Endothelial cell of umbilical vein (primary cell): ENCODE results near the gene DUS2. TPM values are rescaled to one million over a fixed set of nuclear protein-coding genes. Genes with fewer than 3 reads are reported as not detected.

ENCODE experiments used
- BruUV-seq: library from RNA; stranded (reverse); fragments of 400-500 nt; replicated peaks from 2 replicates; lab custom pipeline; 2021; lab: Mats Ljungman, UMichigan
- CTCF ChIA-PET: fragments of 300-600, 350-600 bp; sonication (Branson Sonifier 250); formaldehyde crosslinking; loops from one replicate; lab custom pipeline; 2021; ENCODE audit warnings: antibody characterized with exemption, inconsistent platforms; lab: Charles Lee
- POLR2A ChIA-PET: fragments of 300-600, 350-600 bp; sonication (Branson Sonifier 250); formaldehyde crosslinking; loops from one replicate; lab custom pipeline; 2021; ENCODE audit warnings: antibody characterized with exemption, inconsistent platforms; lab: Charles Lee
- DNase-seq: peaks from one replicate; pipeline ENCODE4 v3.0.0-alpha.2; 2011; ENCODE audit warnings: low read depth, low spot score
- FAIRE-seq: peaks from 2 replicates; lab custom pipeline; 2011; peaks lifted over from hg19 to GRCh38; lab: Jason Lieb, UNC
- H2AFZ ChIP-seq: 2 replicates; pipeline ENCODE4 v1.6.0; 2012; ENCODE audit warnings: low read depth, low read length, control low read depth, inconsistent platforms
- H3K27ac ChIP-seq: 2 replicates; pipeline ENCODE4 v1.5.1; 2011; ENCODE audit warnings: low read depth, mild to moderate bottlenecking, control low read depth, low read length, moderate library complexity; ENCODE audit not compliant: insufficient read depth
- H3K27me3 ChIP-seq, 2 experiments: 2 replicates each; pipeline versions ENCODE4 v1.6.0 to v1.6.1; 2011; ENCODE audit warnings: low read length in 2 of 2, mixed read lengths in 1 of 2; ENCODE audit not compliant: control insufficient read depth in 2 of 2, insufficient read depth in 2 of 2
- H3K36me3 ChIP-seq, 2 experiments: 2 replicates in 1 of 2; 3 replicates in 1 of 2; pipeline ENCODE4 v1.5.1; 2011; ENCODE audit warnings: low read length in 2 of 2, mild to moderate bottlenecking in 1 of 2, moderate library complexity in 1 of 2; ENCODE audit not compliant: control insufficient read depth in 2 of 2, insufficient read depth in 2 of 2; ENCODE audit errors: extremely low read depth in 1 of 2
- H3K4me1 ChIP-seq: 3 replicates; pipeline ENCODE4 v1.5.1; 2011; ENCODE audit warnings: mild to moderate bottlenecking, low read length; ENCODE audit not compliant: control insufficient read depth, insufficient read depth; ENCODE audit errors: extremely low read depth
- H3K4me2 ChIP-seq: 2 replicates; pipeline ENCODE4 v1.6.1; 2011; ENCODE audit warnings: low read length, control low read depth, mixed read lengths; ENCODE audit not compliant: insufficient read depth
- H3K4me3 ChIP-seq, 3 experiments: fragments of 200-600 bp in 1 of 3; sonication (generic), shearing (Covaris generic) in 1 of 3; replicated peaks in 1 of 3; 2 replicates each; pipeline ENCODE4 v1.5.1; 2011 to 2016; ENCODE audit warnings: control low read depth in 3 of 3, low read length in 3 of 3, mild to moderate bottlenecking in 2 of 3, inconsistent platforms in 1 of 3, low read depth in 1 of 3, moderate library complexity in 1 of 3; ENCODE audit not compliant: insufficient read depth in 1 of 3
- H3K79me2 ChIP-seq: 2 replicates; pipeline ENCODE4 v1.6.0; 2012; ENCODE audit warnings: low read length, inconsistent platforms; ENCODE audit not compliant: control insufficient read depth, insufficient read depth
- H3K9ac ChIP-seq: replicated peaks from 2 replicates; pipeline ENCODE3; 2011; ENCODE audit warnings: low read length, control low read depth; ENCODE audit not compliant: insufficient read depth; ENCODE audit errors: extremely low read depth
- H3K9me1 ChIP-seq: replicated peaks from 3 replicates; pipeline ENCODE4 v1.6.0; 2011; ENCODE audit warnings: mild to moderate bottlenecking, low read length; ENCODE audit not compliant: control insufficient read depth, insufficient read depth; ENCODE audit errors: extremely low read depth
- H3K9me3 ChIP-seq: replicated peaks from 2 replicates; pipeline ENCODE4 v1.5.1; 2012; ENCODE audit warnings: low read length, inconsistent platforms; ENCODE audit not compliant: control insufficient read depth, insufficient read depth
- H4K20me1 ChIP-seq: replicated peaks from 2 replicates; pipeline ENCODE3; 2011; ENCODE audit warnings: mild to moderate bottlenecking, low read length; ENCODE audit not compliant: control insufficient read depth, insufficient read depth; ENCODE audit errors: extremely low read depth
- EZH2 ChIP-seq: IDR thresholded peaks from 2 replicates; pipeline ENCODE4 v1.6.1; 2012; ENCODE audit warnings: borderline replicate concordance, low read depth, mild to moderate bottlenecking, moderate library complexity, low read length, inconsistent platforms; ENCODE audit not compliant: severe bottlenecking
- FOS ChIP-seq: IDR thresholded peaks from 2 replicates; pipeline ENCODE4 v1.6.1; 2011; ENCODE audit warnings: mild to moderate bottlenecking, low read length, moderate library complexity, borderline replicate concordance; ENCODE audit not compliant: insufficient read depth
- GATA2 ChIP-seq: IDR thresholded peaks from 2 replicates; pipeline ENCODE4 v1.7.0; 2011; ENCODE audit warnings: low read depth, mild to moderate bottlenecking, moderate library complexity, mixed read lengths, low read length; ENCODE audit not compliant: insufficient read length, insufficient read depth
- JUN ChIP-seq: IDR thresholded peaks from 2 replicates; pipeline ENCODE4 v1.6.1; 2011; ENCODE audit warnings: borderline replicate concordance, low read depth; ENCODE audit not compliant: insufficient read length, insufficient read depth
- MYC ChIP-seq: IDR thresholded peaks from one replicate; pipeline ENCODE4 v1.6.1; 2011; ENCODE audit warnings: mild to moderate bottlenecking, low read depth, low read length
- POLR2A ChIP-seq: IDR thresholded peaks from 2 replicates; pipeline ENCODE4 v1.6.1; 2012; ENCODE audit warnings: low read depth, mild to moderate bottlenecking, control low read depth, low read length
- POLR2AphosphoS5 ChIP-seq: IDR thresholded peaks from 2 replicates; pipeline ENCODE4 v1.6.1; 2012; ENCODE audit warnings: low read depth, mild to moderate bottlenecking, control low read depth, low read length, moderate library complexity; ENCODE audit not compliant: insufficient read depth
- dilution Hi-C: fragments of 300-500 bp; cut with MboI; formaldehyde crosslinking; loops from one replicate; pipeline ENCODE4 v1.15.0; 2019; ENCODE audit warnings: low sequenced_read_pairs; ENCODE audit not compliant: extremely low pct_ligation_motif_present
- intact Hi-C: fragments of 100-400 bp; cut with micrococcal nuclease; formaldehyde crosslinking; loops from one replicate; pipeline ENCODE4 v1.10.0; 2022
- polyA plus RNA-seq, 4 experiments: library from polyadenylated mRNA; depleted of rRNA in 3 of 4; stranded (reverse) in 3 of 4; unstranded in 1 of 4; fragments of >200 nt; gene quantifications; 2 replicates each; pipeline versions ENCODE4 v1.2.1 to v1.2.3, GENCODE V29; 2011 to 2012; ENCODE audit warnings: missing spikeins in 1 of 4
- total RNA-seq: library from RNA; stranded (reverse); gene quantifications from 2 replicates; pipeline ENCODE4 v1.2.3, GENCODE V29; 2021
- TF ChIP-seq, protein P1 (sequence below): IDR thresholded peaks from 2 replicates; pipeline ENCODE4 v1.6.1; 2011; ENCODE audit not compliant: insufficient read depth, insufficient read length
- TF ChIP-seq, protein P2 (sequence below), 2 donors: IDR thresholded peaks; 1 replicate in 1 of 2; 2 replicates in 1 of 2; pipeline ENCODE4 v1.5.1; 2011; ENCODE audit warnings: low read length in 2 of 2, mild to moderate bottlenecking in 2 of 2, moderate library complexity in 2 of 2, control low read depth in 1 of 2, inconsistent platforms in 1 of 2, low read depth in 1 of 2; ENCODE audit not compliant: insufficient read depth in 1 of 2; ENCODE audit errors: extremely low read depth in 1 of 2

DUS2 gene
- total and polyA plus RNA-seq, 2 donors (not counting 3 experiments of a cell fraction or from before 2014, with no cell fraction given), result 16.4 to 21.7 TPM

DNA sequence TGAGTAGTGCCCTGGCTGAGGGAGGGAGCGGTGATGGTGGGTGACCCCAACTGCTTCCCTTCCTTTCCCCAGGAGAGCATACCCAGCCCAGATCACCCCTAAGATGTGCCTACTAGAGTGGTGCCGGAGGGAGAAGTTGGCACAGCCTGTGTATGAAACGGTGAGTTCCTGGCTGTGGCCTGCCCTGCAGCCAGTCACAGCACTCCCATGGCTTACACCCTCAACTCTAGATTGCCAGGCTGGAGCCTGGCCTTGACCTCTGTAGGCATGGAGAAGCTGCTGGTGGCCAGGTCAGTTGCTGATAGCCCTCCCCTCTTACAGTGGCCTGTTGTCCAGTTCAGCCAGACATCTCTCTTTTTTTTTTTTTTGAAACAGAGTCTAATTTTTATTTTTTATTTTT lies 53.5 kb downstream of the DUS2 start:
- ChIA-PET CTCF (interaction anchor here (1.0 to 2.4 kb wide), 6 partner anchors 8 to 153 kb away, joined by 3 to 14 read pairs (median 4); partner anchors contain the start of gene NFATC3), POLR2A (no interaction called here)
- Histone ChIP-seq H3K36me3 (peaks cover 0 to 30% of the 10 kb centered on the region in 2 experiments), H3K9me1 (no peaks in the 10 kb centered on the region), H3K4me2 (no peak overlapping the region), H2AFZ (no peak overlapping the region), H3K27ac (no peak overlapping the region), H3K9me3 (no peaks in the 10 kb centered on the region), H3K4me1 (peaks cover 17% of the 10 kb centered on the region), H3K4me3 (no peak overlapping the region), H3K27me3 (no peaks in the 10 kb centered on the region), H4K20me1 (no peaks in the 10 kb centered on the region), H3K79me2 (no peaks in the 10 kb centered on the region), H3K9ac (no peak overlapping the region)
- FAIRE-seq (no peak), DNase-seq (no peak)
- intact Hi-C loops (no loop called here), dilution Hi-C loops (no loop called here)
- TF ChIP-seq POLR2AphosphoS5 (no peak), MYC (no peak), JUN (no peak), POLR2A (no peak)
- no TSS peak for BruUV-seq

DNA sequence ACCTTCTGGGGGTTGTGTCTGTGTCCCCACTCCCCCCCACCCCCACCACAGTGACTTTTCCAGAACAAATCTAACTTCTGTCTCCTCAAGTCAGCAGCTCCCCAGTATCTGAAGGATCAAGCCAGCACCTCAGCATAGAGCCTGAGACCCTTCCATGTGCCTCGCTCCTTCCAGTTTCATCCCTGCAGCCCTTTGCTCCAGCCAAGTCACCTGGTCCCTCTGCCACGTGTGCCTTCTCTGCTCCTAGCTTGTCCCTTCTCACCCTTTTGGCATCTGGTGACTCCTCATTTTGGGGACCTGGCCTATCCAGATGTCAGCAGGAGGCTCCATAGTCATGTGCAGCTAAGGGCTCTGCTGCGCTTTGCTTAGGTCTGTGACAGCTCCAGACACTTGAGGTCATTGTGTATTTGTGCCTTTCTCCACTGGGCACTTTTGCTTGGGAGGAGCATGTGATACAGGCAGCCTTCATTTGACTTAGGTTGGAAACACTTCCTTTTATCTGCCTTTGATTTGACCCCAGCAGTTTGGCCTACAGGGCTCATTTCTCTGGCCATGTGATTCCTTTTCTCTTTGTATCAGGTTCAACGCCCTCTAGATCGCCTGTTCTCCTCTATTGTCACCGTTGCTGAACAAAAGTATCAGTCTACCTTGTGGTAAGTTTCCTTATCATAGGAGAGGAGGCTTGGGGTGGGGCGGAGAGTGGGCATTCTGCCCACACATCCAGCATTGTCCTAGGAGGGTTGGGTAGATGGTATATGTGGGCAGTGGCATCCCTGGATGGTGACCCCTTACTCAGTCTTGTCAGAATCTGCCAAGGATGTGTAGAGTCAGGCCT lies 55.0 kb downstream of the DUS2 start:
- intact Hi-C loops (no loop called here), dilution Hi-C loops (no loop called here)
- Histone ChIP-seq H3K4me3 (no peak overlapping the region), H2AFZ (no peak overlapping the region), H3K79me2 (no peaks in the 10 kb centered on the region), H3K9me1 (no peaks in the 10 kb centered on the region), H3K4me2 (no peak overlapping the region), H3K36me3 (peaks cover 0 to 23% of the 10 kb centered on the region in 2 experiments), H3K4me1 (peaks cover 17% of the 10 kb centered on the region), H3K9me3 (no peaks in the 10 kb centered on the region), H3K27ac (no peak overlapping the region), H3K9ac (no peak overlapping the region), H3K27me3 (no peaks in the 10 kb centered on the region), H4K20me1 (no peaks in the 10 kb centered on the region)
- FAIRE-seq, result no peak
- no peak for TF ChIP-seq POLR2AphosphoS5
- TF ChIP-seq POLR2A, result no peak
- TF ChIP-seq FOS, result no peak
- no peak for TF ChIP-seq EZH2
- TF ChIP-seq, protein P1, sequence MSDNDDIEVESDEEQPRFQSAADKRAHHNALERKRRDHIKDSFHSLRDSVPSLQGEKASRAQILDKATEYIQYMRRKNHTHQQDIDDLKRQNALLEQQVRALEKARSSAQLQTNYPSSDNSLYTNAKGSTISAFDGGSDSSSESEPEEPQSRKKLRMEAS, result no peak
- TF ChIP-seq, protein P2, sequence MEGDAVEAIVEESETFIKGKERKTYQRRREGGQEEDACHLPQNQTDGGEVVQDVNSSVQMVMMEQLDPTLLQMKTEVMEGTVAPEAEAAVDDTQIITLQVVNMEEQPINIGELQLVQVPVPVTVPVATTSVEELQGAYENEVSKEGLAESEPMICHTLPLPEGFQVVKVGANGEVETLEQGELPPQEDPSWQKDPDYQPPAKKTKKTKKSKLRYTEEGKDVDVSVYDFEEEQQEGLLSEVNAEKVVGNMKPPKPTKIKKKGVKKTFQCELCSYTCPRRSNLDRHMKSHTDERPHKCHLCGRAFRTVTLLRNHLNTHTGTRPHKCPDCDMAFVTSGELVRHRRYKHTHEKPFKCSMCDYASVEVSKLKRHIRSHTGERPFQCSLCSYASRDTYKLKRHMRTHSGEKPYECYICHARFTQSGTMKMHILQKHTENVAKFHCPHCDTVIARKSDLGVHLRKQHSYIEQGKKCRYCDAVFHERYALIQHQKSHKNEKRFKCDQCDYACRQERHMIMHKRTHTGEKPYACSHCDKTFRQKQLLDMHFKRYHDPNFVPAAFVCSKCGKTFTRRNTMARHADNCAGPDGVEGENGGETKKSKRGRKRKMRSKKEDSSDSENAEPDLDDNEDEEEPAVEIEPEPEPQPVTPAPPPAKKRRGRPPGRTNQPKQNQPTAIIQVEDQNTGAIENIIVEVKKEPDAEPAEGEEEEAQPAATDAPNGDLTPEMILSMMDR (IDR thresholded peaks at IDR 0.05; ENCODE audit: extremely low read depth in 1 of 2, insufficient read depth in 1 of 2, low read depth in 1 of 2, low read length in 2 of 2), result no peak
- no peak for TF ChIP-seq JUN
- no peak for TF ChIP-seq GATA2
- no peak for TF ChIP-seq MYC
- DNase-seq, result no peak
- POLR2A ChIA-PET, result no interaction called here
- CTCF ChIA-PET, result no interaction called here
- no TSS peak for BruUV-seq
